Hematopoietic multipotent progenitor cell treated with erythropoietin and hydrocortisone succinate and interleukin-3 and kit ligand, for 8 days (in vitro differentiated cells): ENCODE measurements around the gene B3GALT6.

Source experiments
- DNase-seq: peaks from one replicate; pipeline ENCODE4 v3.0.0-alpha.2; 2015

The B3GALT6 gene

DNA sequence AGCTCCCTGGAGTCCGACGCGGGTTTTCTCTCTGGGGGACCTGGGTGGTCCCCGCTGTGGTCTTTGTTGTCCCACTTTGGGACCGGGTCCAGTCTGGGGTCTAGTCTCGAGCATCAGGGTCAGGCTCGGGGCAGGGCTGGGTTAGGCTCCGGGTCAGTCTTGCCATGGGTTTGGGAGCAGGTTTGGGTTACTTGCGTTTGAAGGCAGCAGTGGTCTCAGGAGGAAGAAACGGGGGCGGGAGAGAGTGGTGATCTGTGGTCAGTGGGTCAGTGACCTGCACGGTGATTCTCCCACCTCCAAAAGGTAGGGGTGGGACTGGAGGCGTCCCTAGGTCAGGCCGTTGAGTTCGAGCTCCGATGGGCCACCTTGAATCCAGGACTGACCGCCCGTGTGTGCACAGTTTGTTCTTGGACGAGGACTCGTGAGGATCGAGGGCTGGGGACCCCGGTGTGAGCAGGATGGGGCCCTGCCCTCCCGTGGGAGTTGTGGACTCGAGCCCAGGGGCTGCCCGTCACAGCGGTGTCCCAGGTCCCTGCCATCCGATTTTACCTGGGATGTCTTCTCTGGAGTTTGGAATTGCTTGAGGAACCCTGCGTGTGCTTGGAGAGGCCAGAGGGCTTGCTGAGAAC lies 2.3 kb downstream of the B3GALT6 start:
- DNase-seq, result no peak

DNA sequence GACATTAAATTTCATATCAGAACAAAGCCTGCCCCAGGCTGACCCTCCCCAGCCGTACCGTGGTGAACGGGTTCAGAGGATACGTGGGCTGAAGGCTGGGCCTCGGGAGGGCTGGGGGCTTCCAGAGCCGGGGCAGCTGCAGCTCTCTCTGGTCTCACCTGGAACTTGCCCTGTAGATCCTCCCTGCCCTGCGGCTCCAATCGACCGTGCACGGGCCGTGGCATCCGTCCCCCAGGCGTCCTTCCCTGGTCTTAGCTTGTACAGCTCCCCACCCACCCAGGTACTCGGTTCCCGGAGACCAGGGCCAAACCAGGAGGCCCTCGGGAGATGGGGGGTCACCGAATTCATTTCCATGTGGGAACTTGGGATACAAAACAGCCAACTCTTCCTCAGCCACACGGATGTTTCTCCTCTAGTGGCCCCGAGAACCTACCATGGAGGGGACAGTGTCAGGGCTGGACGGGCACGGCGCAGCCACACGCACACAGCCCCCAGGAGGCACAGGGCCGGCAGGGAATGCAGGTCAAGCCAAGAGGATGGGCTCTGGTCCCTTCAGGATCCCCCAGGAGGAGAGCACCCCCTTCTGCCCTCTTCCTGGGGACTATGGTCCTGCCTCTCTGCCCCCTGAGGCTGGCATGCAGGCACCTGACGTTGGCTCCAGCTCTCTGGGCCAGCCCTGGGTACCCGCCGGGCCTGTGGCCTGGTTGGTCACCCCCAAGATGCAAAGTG lies 3.1 kb downstream of the B3GALT6 start:
- no peak for DNase-seq

DNA sequence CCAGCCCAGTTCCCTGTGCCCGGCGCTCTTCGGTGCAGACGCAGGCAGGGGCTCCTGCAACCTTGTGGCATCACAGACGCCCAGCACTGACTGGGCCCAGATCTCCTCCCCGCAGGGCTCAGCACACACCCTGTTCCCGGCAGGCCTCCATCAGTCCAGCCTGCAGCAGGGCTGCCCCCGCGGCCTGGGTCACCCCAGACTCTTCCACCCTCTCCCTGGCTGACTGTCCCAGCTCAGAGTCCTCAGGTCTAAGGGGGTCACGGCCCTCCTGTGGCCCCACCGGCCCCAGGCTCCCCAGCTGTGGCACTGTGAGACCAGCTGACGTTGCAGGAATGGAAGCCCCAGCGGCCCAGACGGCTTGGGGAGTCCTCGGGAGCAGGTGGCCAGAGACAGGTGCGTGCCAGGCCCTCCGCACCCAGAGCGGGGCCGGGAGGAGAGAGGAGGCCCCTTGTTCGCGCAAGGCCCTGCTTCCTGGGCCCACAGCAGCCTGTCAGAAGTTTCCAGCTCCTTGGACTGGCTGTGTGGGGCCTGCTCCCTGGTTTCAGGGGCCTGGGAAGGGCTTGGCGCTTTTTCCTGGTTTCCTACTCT lies 4.2 kb downstream of the B3GALT6 start:
- DNase-seq, result no peak

DNA sequence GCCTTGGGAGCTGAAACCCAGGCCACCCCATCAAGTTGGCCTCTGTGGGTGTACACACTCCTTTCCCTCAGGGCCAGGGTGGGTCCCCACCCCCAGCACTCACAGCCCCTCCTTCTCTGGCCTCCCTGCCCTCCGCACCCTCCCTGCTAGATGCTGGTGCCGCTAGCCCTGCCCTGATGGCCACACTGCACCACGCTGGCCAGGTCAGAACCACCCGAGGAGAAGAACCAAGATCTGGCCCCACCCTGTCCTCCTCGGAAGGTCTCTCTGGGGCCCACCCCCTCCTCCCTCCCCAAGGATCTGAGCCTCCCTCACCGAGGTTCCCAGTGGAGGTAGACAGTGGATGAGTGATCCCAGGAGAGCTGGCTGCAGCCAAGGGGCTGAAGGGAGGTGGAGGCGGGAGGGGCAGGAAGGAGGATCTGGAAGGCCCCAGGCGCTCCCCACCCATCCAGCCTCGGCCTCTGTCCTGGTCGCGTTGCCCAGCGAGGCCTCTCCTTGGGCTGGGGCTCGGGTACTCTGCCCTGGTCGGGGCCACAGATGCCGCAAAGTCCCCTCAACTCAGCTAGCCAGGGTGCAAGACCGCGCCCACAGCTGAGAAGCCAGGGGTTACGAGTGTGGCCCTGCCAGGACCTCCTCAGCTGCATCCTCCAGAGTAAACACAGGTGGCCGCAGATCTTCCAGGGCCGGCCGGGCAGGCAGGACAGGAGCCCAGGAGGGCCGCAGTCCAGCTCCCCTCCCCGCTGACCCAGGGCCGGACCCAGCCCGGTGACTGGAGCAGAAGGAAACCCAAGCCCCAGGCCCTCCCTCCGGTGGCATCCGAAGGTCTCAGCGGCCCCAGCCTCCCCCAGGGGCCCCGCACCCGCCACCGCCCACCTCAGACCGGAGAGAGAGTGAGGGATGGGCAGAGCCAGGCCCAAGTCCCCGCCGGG lies 5.2 kb downstream of the B3GALT6 start:
- DNase-seq, result no peak

DNA sequence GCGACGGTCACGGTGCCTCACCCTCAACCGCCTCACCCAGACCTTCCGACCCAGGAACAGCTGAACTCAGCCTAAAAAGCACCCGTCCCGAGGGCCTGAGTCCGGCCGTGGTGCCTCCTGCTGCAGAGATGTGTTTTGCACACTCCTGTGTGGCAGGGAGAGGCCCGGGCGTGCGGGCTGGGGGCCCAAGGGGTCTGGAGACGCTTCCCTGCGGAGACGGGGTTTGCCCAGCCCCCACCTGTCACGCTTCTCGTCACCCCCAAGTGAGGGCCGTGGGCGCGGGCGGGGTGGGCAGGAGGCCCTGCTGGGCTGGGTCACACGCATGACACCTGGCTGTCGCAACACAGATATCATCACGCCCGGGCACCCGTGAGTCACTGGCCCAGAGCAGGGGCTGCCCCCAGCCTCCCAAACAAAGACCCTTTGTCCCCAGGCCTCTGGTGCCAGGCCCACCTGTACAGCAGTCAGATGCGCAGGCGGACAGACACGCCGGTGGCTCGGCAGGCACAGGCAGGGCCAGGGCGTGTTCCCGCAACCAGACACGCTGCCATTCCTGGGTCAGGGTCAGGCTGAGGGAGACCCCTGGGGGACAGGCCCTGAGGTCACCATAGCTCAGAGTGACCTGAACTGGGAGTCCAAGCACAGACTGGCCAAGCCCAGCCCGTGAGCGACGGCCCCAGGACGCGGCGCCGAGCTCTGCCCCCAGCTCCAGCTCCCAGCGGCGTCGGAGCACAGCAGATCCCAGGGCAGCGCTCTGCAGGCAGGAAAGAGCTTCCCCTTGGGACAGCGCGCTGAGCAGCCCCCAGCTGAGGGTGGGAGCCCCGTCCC lies 6.1 kb downstream of the B3GALT6 start:
- DNase-seq, result no peak

DNA sequence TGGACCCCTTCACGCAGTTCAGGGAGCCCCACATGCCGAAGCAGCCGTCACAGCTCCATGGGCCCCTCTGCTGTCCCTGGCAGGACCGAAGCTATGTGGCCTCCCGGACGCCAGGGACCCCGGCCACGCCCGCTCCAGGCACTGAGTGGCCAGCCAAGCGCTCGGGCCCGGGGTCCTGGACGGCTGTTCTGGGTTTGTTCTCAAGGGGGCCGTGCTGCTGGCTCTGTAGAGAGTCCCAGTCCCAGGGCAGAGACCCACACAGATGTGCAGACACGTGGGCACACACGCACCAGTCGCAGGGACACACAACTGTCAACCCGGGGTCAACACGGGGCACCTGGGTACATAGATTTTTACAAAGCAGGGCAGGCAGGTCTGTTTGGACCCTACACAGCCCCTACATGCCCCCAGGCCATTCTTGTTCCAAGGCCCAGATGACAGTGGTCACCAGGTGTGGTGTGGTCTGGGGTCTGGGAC lies 6.7 kb downstream of the B3GALT6 start:
- no peak for DNase-seq

DNA sequence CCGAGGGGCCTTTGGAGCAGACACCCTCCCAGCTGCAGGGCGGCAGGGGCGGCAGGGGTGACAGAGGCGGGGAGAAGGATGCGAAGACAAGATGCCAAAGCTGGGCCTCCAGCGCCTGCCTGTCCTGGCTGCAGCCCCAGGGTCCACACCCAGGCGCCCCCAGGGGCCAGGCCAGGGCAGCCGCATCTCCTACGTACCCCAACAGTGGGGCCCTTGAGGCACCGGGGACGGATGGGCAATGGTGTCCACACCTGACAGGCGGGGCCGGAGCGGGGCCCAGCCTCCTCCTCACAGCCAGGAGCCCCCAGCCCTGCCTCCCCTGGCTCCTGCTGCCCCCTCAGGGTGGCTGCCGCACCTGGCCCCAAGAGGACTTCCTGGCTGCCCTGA lies 7.2 kb downstream of the B3GALT6 start:
- DNase-seq, result no peak

DNA sequence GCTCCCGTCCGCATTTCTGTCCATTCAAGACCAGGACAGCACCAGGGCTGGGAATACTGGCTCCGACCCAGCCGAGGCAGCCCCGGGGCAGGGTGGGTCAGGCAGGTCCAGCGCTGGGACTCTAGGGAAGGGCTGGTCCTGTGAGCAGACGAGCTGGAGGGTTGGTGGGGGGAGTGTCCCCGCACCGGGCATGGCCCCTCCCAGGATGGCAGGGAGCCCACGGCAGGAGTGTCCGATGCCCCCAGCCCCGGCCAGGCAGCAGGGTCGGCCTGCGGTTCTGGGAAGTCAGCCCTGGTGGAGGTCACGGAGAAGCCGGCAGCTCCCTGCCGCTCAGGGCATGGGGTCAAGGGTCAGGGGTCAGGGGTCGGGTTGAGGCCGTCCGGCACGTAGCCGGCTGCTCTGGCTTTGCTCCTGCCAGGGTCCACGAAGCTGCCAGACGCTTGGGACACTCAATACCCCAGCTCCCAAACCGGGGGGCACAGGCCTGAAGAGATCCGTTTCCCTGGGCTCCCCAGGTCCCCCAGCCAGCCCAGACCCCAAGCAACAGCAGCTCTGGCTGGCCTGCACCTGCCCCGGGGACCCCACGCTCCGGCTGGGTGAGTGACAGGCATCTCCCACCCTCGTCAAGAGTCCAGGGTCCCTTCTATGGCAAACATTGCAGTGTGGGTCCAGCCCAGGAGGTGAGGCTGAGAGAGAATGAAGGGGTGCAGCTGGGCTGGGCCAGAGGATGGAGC lies 7.7 kb downstream of the B3GALT6 start:
- DNase-seq, result no peak

DNA sequence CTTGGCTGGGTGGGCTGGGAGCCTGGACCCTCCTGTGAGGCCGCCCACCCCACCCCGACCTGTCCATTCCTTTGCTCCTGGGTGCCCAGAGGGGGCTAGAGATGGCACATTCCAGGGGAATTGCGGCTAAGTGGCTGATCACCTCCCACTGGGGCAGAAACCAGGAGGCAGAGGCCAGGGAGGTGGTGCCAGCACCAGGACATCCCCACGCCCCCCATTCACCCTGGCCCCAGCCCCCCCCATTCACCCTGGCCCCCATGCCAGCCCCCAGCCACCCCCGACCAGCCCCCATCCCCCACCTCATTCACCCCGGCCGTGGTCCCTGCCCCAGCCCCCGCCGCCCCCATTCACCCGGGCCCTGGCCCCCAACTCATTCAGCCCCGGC lies 8.3 kb downstream of the B3GALT6 start:
- no peak for DNase-seq

DNA sequence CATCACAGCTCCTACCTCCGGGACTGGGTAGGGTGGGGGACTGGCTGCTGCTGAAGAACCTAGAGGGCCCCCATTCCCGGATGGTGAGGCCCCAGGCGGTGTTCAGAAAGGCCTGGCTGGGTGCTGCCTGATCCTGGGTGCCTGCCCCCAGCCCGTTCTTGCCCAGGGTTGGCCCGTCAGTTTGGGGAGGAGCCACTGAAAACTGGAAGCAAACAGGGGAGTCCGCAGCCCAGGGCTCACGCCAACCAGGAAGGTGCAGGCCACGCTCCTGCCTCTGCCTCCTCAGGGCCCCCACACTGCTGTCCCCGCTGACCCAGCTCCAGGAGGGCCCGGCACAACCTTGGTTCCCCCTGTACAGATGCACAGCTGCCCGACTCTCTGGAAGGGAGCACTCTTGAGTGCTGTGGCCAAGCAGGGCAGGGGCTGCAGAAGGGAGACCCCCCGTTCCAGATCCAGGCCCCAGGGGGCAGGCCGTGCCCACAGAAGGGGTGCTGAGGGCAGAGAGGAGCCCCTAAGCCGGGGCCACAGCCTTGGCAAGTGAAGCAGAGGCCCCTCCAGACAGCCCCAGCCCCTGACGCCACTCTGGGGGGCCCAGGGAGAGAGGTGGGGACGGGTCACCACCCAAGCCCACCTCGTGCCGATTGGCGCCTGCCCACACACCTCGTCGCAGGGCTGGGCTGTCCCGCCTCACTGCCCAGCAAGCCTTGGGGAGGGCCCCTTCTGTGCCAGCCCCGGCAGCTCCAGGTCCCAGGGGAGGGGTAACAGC lies 9.0 kb downstream of the B3GALT6 start:
- DNase-seq, result no peak

DNA sequence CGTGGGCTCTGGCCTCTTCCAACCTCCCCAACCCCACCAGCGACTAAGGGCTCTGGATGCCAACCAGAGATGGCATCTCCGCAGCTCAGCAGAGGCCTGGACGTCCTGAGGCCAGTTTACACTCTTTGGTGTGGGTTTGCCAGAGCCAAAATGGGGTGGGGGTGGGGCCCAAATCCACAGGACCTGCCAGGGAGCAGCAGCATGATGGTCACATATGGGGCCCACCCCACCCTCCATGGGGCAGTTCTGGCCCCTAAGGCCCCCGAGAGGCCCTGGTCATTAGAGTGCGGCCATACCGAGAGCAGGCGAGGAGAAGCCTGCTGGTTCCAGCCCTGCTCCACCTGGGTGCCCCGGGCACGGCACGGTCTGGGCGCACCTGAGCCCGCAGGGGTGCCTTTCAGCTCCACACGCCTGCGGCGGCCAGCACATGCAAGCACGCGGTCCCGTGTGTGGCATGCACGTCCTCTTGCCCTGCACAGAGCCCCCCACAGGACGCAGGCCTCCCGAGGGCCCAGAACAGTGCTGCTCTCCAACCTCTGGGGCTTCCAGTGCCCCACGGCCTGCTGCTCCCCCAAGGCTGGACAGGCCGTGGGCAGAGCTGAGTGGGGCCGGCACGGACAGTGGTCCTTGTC lies 9.7 kb downstream of the B3GALT6 start:
- DNase-seq, result no peak

DNA sequence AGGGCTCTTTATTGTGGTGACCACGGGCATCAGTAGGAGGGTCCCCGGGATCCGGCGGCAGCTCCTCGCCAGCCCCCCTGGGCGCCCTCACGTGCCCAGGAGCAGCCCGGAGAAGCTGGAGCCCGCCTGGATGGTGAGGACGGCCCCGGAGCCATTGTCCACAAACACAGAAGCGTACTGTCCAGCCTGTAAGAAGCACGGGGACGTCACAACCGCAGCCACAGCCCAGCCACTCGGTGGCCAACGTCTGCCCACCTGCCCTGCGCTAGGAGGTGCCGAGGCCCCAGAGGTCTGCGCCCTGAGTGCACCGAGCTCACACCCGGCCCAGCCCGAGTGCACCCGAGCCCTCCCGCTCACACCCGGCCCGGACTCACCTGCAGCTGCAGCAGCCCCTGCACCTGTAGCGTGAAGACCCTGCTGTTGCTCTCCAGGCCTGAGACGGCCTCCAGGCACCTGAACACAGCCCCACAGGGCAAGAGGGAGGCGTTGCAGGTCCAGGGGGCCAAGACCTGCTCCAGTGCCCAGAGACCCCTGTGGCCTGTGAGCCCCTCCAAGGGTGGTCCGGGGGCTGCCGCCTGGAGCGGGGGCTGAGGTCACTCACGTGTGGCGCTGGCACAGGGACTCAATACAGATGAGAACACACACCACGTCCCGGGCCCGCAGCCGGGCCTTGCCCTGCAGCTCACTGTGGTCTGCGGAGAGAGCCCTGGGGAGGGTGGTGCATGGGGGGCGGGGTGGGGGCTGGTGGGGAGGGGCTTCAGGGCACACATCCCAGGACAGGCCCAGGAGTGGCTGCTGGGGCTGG lies 10.6 kb downstream of the B3GALT6 start:
- DNase-seq, result no peak

DNA sequence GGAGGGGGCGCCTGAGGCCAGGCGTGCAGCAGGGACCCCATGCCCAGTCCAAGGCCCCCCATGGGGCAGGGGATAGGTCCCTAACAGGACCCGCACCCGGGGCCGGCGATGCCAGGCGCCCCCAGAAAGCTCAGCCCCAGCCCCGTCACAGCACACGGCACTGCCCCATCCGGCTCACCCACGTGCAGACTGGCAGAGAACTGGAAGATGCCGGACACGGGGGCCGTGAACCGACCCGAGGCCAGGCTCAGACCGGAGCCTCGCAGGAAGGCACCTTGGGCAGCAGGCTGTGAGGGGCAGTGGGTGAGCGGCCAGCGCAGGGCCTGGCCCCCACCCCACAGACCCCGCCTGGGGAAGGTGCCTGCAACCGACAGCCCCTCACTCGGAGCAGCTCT lies 11.2 kb downstream of the B3GALT6 start:
- no peak for DNase-seq

DNA sequence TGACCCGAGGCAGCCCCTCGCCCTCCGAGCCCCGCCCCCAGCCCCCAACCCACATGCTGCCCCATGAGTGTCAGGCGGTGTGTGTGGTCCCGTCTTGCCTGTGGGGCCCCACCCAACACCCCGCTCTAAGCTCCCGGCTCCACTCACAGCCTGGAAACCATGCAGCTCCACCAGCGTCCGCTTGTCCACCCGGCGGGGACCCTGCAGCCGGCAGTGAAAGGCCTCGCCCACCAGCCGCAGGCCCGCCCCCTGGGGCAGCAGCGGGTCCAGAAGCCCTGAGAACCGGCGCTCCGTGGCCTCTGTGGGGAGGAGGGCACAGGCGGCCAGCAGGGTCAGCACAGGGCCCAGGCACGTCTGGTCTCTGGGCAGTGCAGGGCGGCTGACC lies 11.8 kb downstream of the B3GALT6 start:
- DNase-seq, result no peak

DNA sequence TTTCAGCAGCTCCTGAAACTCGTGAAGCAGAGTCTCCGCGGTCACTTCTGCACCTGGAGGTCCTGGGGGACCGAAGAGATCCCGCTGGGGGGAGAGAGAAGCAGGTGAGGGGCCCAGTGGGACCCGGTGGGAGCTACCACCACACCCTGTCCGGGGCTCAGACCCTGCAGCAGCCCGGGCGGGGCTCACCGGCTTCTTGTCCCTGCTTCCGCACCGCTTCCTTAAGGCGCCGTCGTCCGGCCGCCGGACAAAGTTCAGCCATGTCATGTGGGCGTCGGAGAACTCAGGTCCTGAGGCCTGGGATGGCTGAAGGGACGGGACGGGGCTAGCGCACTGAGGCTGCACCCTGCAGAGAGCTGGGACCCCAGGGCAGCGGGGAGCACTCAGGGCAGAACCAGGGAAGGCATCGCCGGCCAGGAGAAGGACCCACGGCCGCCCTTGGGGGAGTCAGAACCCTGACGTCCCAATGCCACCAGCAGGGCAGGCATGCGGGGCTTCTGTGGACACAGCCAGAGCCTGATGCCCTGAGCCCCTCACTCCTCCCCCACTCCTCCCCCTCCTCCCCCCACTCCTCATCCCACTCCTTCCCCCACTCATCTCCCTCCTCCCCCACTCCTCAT lies 12.3 kb downstream of the B3GALT6 start:
- no peak for DNase-seq

DNA sequence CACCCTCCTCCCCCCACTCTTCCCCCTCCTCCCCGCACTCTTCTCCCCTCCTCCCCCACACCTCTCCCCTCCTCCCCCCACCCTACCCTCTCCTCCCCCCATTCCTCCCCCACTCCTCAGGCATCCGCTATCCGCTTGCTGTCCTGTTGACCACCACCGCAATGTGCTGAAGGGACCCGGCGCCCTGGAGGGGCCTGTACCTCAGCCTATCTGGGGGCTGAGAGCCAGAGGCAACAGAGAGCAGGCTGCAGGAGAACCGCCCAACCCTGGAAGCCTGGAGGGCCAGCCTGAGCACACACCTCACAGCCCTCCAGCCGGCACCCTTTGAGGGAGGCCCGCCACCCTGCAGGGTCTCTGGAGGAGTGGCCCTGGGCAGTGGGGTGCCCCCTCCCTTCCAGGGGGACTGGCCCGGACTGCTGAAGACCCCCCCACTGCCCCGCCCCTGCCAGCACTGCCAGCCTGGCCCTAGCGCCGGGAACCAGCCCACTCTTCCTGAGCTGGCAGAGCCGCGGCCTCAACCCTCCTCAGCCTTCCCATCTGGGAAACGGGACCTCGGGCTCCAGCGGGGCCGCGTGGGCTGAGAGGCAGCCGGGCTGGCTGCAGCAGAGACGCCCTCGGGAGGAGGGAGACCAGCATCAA lies 13.3 kb downstream of the B3GALT6 start:
- no peak for DNase-seq

DNA sequence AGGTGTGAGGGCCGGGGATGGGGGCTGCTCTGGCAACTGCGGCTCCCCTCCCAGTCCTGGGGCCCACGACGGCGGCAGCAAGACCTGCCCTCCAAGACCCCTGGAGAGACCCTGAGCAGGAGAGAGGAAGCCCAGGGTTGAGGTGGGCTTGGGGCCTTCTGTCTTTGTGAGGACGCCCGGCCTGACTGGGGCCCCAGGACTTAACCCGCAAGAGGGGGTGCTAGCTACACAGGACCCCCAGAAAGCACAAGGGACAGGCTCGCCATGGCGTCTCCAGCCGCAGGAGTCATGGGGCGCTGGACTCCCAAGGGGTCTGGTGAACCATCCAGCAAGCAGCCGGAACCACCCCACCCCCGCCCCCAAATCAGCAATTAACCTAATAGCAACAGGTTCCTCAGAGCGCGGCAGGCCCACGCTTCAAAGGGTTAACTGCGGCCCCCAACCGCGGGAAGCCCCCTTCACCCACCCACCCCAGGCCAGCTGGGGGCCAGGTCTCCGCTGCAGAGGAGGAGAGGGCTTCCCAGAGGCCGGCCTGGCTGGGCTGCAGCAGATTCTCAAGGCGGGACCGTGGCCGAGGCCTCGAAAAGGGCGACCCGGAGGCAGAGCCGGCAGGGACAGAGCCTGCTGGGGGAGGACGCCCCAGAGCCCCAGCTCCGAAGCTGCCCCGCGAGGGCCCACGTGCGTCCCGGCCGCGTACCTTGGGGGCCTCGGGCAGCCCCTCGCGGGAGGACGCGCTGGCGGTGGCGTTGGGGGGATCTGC lies 14.0 kb downstream of the B3GALT6 start:
- no peak for DNase-seq
